B cell (primary cell): Measurements from ENCODE around the gene UGT1A6. TPM values are rescaled to one million over a fixed set of nuclear protein-coding genes. Genes with fewer than 3 reads are reported as not detected.

Experiments
- ATAC-seq: fragments of 200-7000 bp; cut with Tn5 transposase; one replicate; pipeline ENCODE4 v1.10.0; 2021; ENCODE audit warnings: low read depth, mild to moderate bottlenecking, moderate number of reproducible peaks, moderate library complexity
- CTCF ChIA-PET: fragments of 350-600 bp; sonication (Branson Sonifier 250); formaldehyde crosslinking; loops from one replicate; lab custom pipeline; 2021; ENCODE audit warnings: antibody characterized with exemption, inconsistent platforms; lab: Charles Lee
- POLR2A ChIA-PET: fragments of 350-600 bp; sonication (Branson Sonifier 250); formaldehyde crosslinking; loops from one replicate; lab custom pipeline; 2021; ENCODE audit warnings: antibody characterized with exemption; lab: Charles Lee
- DNase-seq: peaks from one replicate; pipeline ENCODE4 v3.0.0; 2013
- H2AFZ ChIP-seq: 2 replicates; pipeline ENCODE4 v1.6.1; 2012; ENCODE audit warnings: mild to moderate bottlenecking, low read depth, low read length; ENCODE audit not compliant: insufficient read depth, poor library complexity, severe bottlenecking
- H3K27ac ChIP-seq, 2 donors: 1 replicate in 1 of 2; 2 replicates in 1 of 2; pipeline ENCODE4 v1.5.1; 2012 to 2013; ENCODE audit warnings: low read length in 2 of 2, mild to moderate bottlenecking in 2 of 2, moderate library complexity in 1 of 2
- H3K27me3 ChIP-seq, 4 experiments: fragments of 200-600 bp in 1 of 4; sonication (generic) in 1 of 4; replicated peaks in 1 of 4; 1 replicate in 2 of 4; 2 replicates in 2 of 4; pipeline versions ENCODE4 v1.6.1 to v1.7.0; 2013 to 2016; ENCODE audit warnings: low read length in 3 of 4, mild to moderate bottlenecking in 2 of 4, mixed read lengths in 1 of 4, moderate library complexity in 1 of 4; ENCODE audit not compliant: insufficient read depth in 4 of 4, control insufficient read depth in 3 of 4; ENCODE audit errors: control extremely low read depth in 1 of 4
- H3K36me3 ChIP-seq, 2 experiments: replicated peaks in 1 of 2; 1 replicate in 1 of 2; 2 replicates in 1 of 2; pipeline versions ENCODE4 v1.6.1 to v1.7.1; 2013; ENCODE audit warnings: low read length in 1 of 2; ENCODE audit not compliant: insufficient read depth in 2 of 2, control insufficient read depth in 1 of 2; ENCODE audit errors: control extremely low read depth in 1 of 2, extremely low read depth in 1 of 2
- H3K4me1 ChIP-seq, 2 donors: fragments of 200-600 bp in 1 of 2; sonication (generic) in 1 of 2; 1 replicate in 1 of 2; 2 replicates in 1 of 2; pipeline versions ENCODE4 v1.5.1 to v1.6.1; 2013 to 2017; ENCODE audit warnings: low read length in 2 of 2; ENCODE audit not compliant: control insufficient read depth in 2 of 2, insufficient read depth in 2 of 2
- H3K4me2 ChIP-seq: replicated peaks from 2 replicates; pipeline ENCODE3; 2012; ENCODE audit warnings: mild to moderate bottlenecking, low read depth, low read length; ENCODE audit not compliant: poor library complexity, severe bottlenecking
- H3K4me3 ChIP-seq, 5 experiments: fragments of 200-600 bp in 1 of 5; sonication (generic) in 1 of 5; 1 replicate in 3 of 5; 2 replicates in 2 of 5; pipeline versions ENCODE4 v1.5.1 to v1.7.0; 2011 to 2016; ENCODE audit warnings: low read length in 4 of 5, mild to moderate bottlenecking in 4 of 5, low read depth in 2 of 5, control low read depth in 1 of 5, moderate library complexity in 1 of 5; ENCODE audit not compliant: insufficient read depth in 1 of 5; ENCODE audit errors: control extremely low read depth in 1 of 5, extremely low read depth in 1 of 5
- H3K79me2 ChIP-seq: fragments of 200-600 bp; sonication (generic); one replicate; pipeline ENCODE4 v1.6.0; 2016; ENCODE audit warnings: low read length; ENCODE audit not compliant: control insufficient read depth, insufficient read depth
- H3K9ac ChIP-seq: fragments of 200-600 bp; sonication (generic); 2 replicates; pipeline ENCODE4 v1.6.1; 2017; ENCODE audit warnings: mild to moderate bottlenecking, low read length, moderate library complexity
- H3K9me3 ChIP-seq, 3 donors: one replicate each; pipeline versions ENCODE4 v1.6.1 to v1.7.1; 2013; ENCODE audit warnings: low read length in 2 of 3; ENCODE audit not compliant: control insufficient read depth in 2 of 3, insufficient read depth in 1 of 3; ENCODE audit errors: control extremely low read depth in 1 of 3
- H4K20me1 ChIP-seq: 2 replicates; pipeline ENCODE4 v1.6.0; 2012; ENCODE audit warnings: mild to moderate bottlenecking, low read length; ENCODE audit not compliant: insufficient read depth, control insufficient read depth, poor library complexity, severe bottlenecking
- H3K27ac Mint-ChIP-seq: one replicate; pipeline ENCODE4 v1.8.0; 2021; ENCODE audit warnings: mixed read lengths
- H3K27me3 Mint-ChIP-seq: one replicate; pipeline ENCODE4 v1.8.0; 2021; ENCODE audit warnings: mixed read lengths
- H3K4me1 Mint-ChIP-seq: one replicate; pipeline ENCODE4 v1.8.0; 2021; ENCODE audit warnings: mixed read lengths
- H3K4me3 Mint-ChIP-seq: one replicate; pipeline ENCODE4 v1.8.0; 2021; ENCODE audit warnings: mixed read lengths
- H3K9me3 Mint-ChIP-seq: one replicate; pipeline ENCODE4 v1.8.0; 2022; ENCODE audit warnings: mixed read lengths; ENCODE audit not compliant: insufficient read depth
- EZH2 ChIP-seq: IDR thresholded peaks from 2 replicates; pipeline ENCODE4 v1.6.1; 2012; ENCODE audit warnings: borderline replicate concordance, low read depth, mild to moderate bottlenecking, moderate library complexity, low read length; ENCODE audit not compliant: insufficient read depth, poor library complexity, severe bottlenecking
- WGBS: methylation state at CpG from one replicate; pipeline ENCODE4 v1.1.5; 2013; ENCODE audit warnings: missing lambda C conversion rate; ENCODE audit not compliant: insufficient coverage; 5-methylcytosine and 5-hydroxymethylcytosine counted together
- intact Hi-C: fragments of 100-400 bp; cut with micrococcal nuclease; formaldehyde crosslinking; loops from one replicate; pipeline ENCODE4 v1.10.0; 2022
- polyA plus RNA-seq: library from polyadenylated mRNA; depleted of rRNA; stranded (reverse); fragments of >200 nt; gene quantifications from 2 replicates; pipeline ENCODE4 v1.2.3, GENCODE V29; 2012
- total RNA-seq, 2 donors: library from RNA; stranded (reverse); fragments of 120-200 nt in 1 of 2; gene quantifications; 1 replicate in 1 of 2; 2 replicates in 1 of 2; pipeline versions ENCODE4 v1.2.3 to v1.2.4, GENCODE V29; 2013 to 2022
- TF ChIP-seq, protein P1 (sequence below): fragments of 200-600 bp; IDR thresholded peaks from one replicate; pipeline ENCODE4 v1.8.0; 2022; ENCODE audit warnings: antibody characterized with exemption, mild to moderate bottlenecking

The UGT1A6 gene
- total and polyA plus RNA-seq, 2 donors (not counting 1 experiment from before 2014, with no cell fraction given) = not detected

GRCh38 chr2:233791151-233791882, 98.6 kb downstream of the UGT1A6 start:
- H3K4me3 Mint-ChIP-seq = no peak overlapping the region
- H3K27ac Mint-ChIP-seq = no peak overlapping the region
- H3K4me3 ChIP-seq = no peak overlapping the region
- H3K4me1 Mint-ChIP-seq = no peaks in the 10 kb centered on the region
- TF ChIP-seq EZH2 = no peak
- TF ChIP-seq, protein P1, sequence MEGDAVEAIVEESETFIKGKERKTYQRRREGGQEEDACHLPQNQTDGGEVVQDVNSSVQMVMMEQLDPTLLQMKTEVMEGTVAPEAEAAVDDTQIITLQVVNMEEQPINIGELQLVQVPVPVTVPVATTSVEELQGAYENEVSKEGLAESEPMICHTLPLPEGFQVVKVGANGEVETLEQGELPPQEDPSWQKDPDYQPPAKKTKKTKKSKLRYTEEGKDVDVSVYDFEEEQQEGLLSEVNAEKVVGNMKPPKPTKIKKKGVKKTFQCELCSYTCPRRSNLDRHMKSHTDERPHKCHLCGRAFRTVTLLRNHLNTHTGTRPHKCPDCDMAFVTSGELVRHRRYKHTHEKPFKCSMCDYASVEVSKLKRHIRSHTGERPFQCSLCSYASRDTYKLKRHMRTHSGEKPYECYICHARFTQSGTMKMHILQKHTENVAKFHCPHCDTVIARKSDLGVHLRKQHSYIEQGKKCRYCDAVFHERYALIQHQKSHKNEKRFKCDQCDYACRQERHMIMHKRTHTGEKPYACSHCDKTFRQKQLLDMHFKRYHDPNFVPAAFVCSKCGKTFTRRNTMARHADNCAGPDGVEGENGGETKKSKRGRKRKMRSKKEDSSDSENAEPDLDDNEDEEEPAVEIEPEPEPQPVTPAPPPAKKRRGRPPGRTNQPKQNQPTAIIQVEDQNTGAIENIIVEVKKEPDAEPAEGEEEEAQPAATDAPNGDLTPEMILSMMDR = no peak
- peaks cover 0 to 8% (median 0%) of the 10 kb centered on the region in 3 donors for H3K9me3 ChIP-seq
- H3K4me2 ChIP-seq = no peak overlapping the region
- CTCF ChIA-PET = no interaction called here
- H3K27me3 ChIP-seq = no peaks in the 10 kb centered on the region
- H2AFZ ChIP-seq = no peak overlapping the region
- POLR2A ChIA-PET = no interaction called here
- H3K79me2 ChIP-seq = no peaks in the 10 kb centered on the region
- H3K36me3 ChIP-seq = no peaks in the 10 kb centered on the region
- H3K9me3 Mint-ChIP-seq = peaks cover 1% of the 10 kb centered on the region
- no peak overlapping the region for H3K9ac ChIP-seq
- WGBS = 92% methylated on average over 18 of the region's 18 CpGs
- H4K20me1 ChIP-seq = no peaks in the 10 kb centered on the region
- no peaks in the 10 kb centered on the region for H3K4me1 ChIP-seq
- peaks cover 8% of the 10 kb centered on the region for H3K27me3 Mint-ChIP-seq
- intact Hi-C loops = no loop called here
- H3K27ac ChIP-seq = no peak overlapping the region
- no peak for ATAC-seq
- DNase-seq = no peak

DNA sequence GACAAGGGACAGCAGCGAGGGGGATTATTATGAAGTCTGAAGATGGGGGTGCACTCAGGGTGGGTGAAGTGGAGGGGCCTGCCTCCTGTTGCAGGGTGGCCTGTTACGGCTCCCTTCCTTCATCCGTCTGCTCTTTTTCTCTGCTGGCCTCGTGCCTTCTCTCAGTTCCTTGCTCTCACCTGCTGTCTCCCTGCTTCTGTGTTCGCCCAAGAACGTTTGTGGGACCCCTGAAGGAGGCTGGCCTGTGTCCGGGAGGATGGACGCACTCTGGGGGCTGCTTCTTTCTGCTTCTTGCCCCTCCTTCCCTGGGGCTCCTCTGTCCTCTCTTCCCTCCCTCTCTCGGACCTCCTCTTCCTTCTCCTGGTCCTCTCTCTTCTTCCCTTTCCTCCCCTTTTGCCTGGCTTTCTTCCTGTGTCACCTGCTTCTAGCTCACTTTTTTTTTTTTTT, 99.2 kb downstream of the UGT1A6 start:
- Histone ChIP-seq H3K4me1 (no peaks in the 10 kb centered on the region), H4K20me1 (no peaks in the 10 kb centered on the region), H3K79me2 (no peaks in the 10 kb centered on the region), H3K9ac (no peak overlapping the region), H3K9me3 (peaks cover 0 to 8% (median 0%) of the 10 kb centered on the region in 3 donors), H3K27me3 (no peaks in the 10 kb centered on the region), H3K4me2 (no peak overlapping the region), H2AFZ (no peak overlapping the region), H3K4me3 (no peak overlapping the region), H3K36me3 (no peaks in the 10 kb centered on the region), H3K27ac (no peak overlapping the region)
- Mint-ChIP-seq H3K4me3 (no peak overlapping the region), H3K27ac (no peak overlapping the region), H3K9me3 (peaks cover 2% of the 10 kb centered on the region), H3K27me3 (peaks cover 6% of the 10 kb centered on the region), H3K4me1 (no peaks in the 10 kb centered on the region)
- ChIA-PET CTCF (no interaction called here), POLR2A (no interaction called here)
- no peak for TF ChIP-seq EZH2
- TF ChIP-seq, protein P1 = no peak
- DNase-seq = no peak
- no peak for ATAC-seq
- WGBS = 78% methylated on average over 9 of the region's 9 CpGs
- intact Hi-C loops = no loop called here
